OCI-M2 (cell line): ENCODE results near the gene NAA35.
"Not testable (repeated sequence)": the region's sequence is repeated elsewhere in the genome, so short reads cannot be mapped to it uniquely, and the experiment has no call there.

Experiments used
- DNase-seq: peaks from one replicate; lab custom pipeline; 2025; ENCODE audit not compliant: unreplicated experiment; lab: John Stamatoyannopoulos, UW

Gene NAA35

GRCh38 chr9:85940832-85941621 lies at the start of gene NAA35:
Gene NAA35, plus strand, starts transcription at chr9:85941146. Its CDS starts 1,014 bp downstream, at chr9:85942160.
- peak; percentile 57 for DNase-seq

- no peak for DNase-seq
Observed at GRCh38 chr9:85892401-85892800, 48.5 kb upstream of the NAA35 start.

GRCh38 chr9:85895685-85896084 lies 45.3 kb upstream of the NAA35 start:
- DNase-seq: no peak

- DNase-seq: no peak
Observed at GRCh38 chr9:85897848-85898247, 43.1 kb upstream of the NAA35 start.

- no peak for DNase-seq
Observed at GRCh38 chr9:85898332-85898731, 42.6 kb upstream of the NAA35 start.

GRCh38 chr9:85899388-85899787 lies 41.6 kb upstream of the NAA35 start:
- DNase-seq: no peak

- DNase-seq: no peak
Observed at GRCh38 chr9:85900504-85901201, 40.3 kb upstream of the NAA35 start.

GRCh38 chr9:85904975-85905374 lies 36.0 kb upstream of the NAA35 start:
- DNase-seq: no peak

GRCh38 chr9:85905957-85906356 lies 35.0 kb upstream of the NAA35 start:
- DNase-seq: no peak

GRCh38 chr9:85909390-85909789 lies 31.6 kb upstream of the NAA35 start:
- no peak for DNase-seq

GRCh38 chr9:85914108-85914507 lies 26.8 kb upstream of the NAA35 start:
- no peak for DNase-seq

- DNase-seq: no peak
Observed at GRCh38 chr9:85917756-85918155, 23.2 kb upstream of the NAA35 start.

GRCh38 chr9:85925493-85925892 lies 15.5 kb upstream of the NAA35 start:
- DNase-seq: no peak

GRCh38 chr9:85927076-85927475 lies 13.9 kb upstream of the NAA35 start:
- DNase-seq: no peak

- no peak for DNase-seq
Observed at GRCh38 chr9:85931495-85931894, 9.5 kb upstream of the NAA35 start.

- not testable (repeated sequence) for DNase-seq
Observed at GRCh38 chr9:85935950-85936349, 5.0 kb upstream of the NAA35 start.

- no peak for DNase-seq
Observed at GRCh38 chr9:85940275-85940831, 593 bp upstream of the NAA35 start.

- no peak for DNase-seq
Observed at GRCh38 chr9:85941622-85941940, 635 bp downstream of the NAA35 start.

GRCh38 chr9:85941966-85942912 lies 1.3 kb downstream of the NAA35 start:
- DNase-seq: no peak

- no peak for DNase-seq
Observed at GRCh38 chr9:85942913-85943709, 2.2 kb downstream of the NAA35 start.
